ENCODE results near the gene PTN. TPM values are rescaled to one million over a fixed set of nuclear protein-coding genes. Genes with fewer than 3 reads are reported as not detected.

Gene PTN
- total and polyA plus RNA-seq, 2 of the 13 experiments (the other 11 are each of a cell fraction or from before 2014, with no cell fraction given), result not detected

DNA sequence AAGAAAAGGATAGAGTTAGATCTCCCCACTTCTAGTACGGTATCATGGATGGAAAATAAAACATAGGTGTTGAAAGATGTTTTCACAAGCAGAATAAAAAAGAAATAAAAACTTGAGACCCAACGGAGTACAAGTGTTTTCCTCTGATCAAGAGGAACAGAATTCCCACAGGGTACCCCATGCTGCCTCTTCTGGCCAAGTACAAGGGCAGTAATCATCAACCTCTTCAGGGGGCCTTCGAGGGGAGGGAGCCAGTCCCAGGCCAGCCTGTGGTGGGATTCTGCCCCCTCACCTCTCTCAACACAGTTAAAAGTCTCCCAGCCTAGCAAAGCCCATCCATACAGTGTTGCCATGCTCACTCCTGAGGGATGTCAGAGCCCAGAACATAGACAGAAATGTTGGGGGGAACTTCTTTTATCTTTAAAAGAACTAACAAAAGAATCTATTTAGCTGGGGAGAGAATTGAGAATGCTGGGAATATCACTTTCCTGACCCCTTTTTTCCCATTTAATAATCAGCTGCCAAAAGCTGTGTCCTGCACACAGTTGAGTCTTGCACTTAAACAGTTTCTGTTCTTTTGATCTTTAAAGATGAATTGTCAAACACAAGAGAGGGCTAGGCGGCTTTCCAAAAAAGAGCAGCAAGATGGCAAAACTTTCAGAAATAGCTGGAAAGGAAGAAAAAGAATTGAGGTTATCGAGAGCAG lies 101.7 kb downstream of the PTN start:
- H3K9me3 ChIP-seq (ENCODE audit: low read length), result no peaks in the 10 kb centered on the region
- in situ Hi-C loops (cut with HindIII; ENCODE audit: extremely low pct_ligation_motif_present, low pct_unique_long_range_greater_than_20kb) (no loop called here), intact Hi-C loops (cut with micrococcal nuclease; ENCODE audit: unreplicated experiment) (no loop called here)
- no peak overlapping the region for H2AFZ ChIP-seq (ENCODE audit: low read length)
- 7% methylated on average over 5 of the region's 5 CpGs for WGBS (ENCODE audit: low lambda C conversion rate)
- DNase-seq (ENCODE audit: low spot score) (no peak), FAIRE-seq (no peak), ATAC-seq (no peak)
- H3K9ac ChIP-seq (ENCODE audit: insufficient read depth, low read depth, low read length), result no peak overlapping the region
- H3K36me3 ChIP-seq (replicated peaks in 1 of 2; ENCODE audit: control insufficient read depth in 1 of 2, insufficient read depth in 2 of 2, low read length in 2 of 2), result no peaks in the 10 kb centered on the region
- H3K27ac ChIP-seq (ENCODE audit: extremely low read length, insufficient read depth, low read length), result no peak overlapping the region
- no peaks in the 10 kb centered on the region for H3K79me2 ChIP-seq (ENCODE audit: insufficient read depth, low read length)
- CTCF ChIA-PET (ENCODE audit: low intra/inter-chr PET ratio, low total read pairs), result no interaction called here
- H3K27me3 ChIP-seq (ENCODE audit: control insufficient read depth in 1 of 2, insufficient read depth in 2 of 2, low read length in 2 of 2), result no peaks in the 10 kb centered on the region
- no peak overlapping the region for H3K4me2 ChIP-seq (ENCODE audit: low read depth, low read length)
- H4K20me1 ChIP-seq (ENCODE audit: insufficient read depth, low read length), result no peaks in the 10 kb centered on the region
- no peaks in the 10 kb centered on the region for H3K4me1 ChIP-seq (ENCODE audit: insufficient read depth, low read length)
- POLR2A ChIA-PET, result no interaction called here
- no peak for TF ChIP-seq ZNF616 (CRISPR knock-in tag; IDR thresholded peaks at IDR 0.05; ENCODE audit: low read depth)
- TF ChIP-seq ZNF709 (CRISPR knock-in tag; IDR thresholded peaks at IDR 0.05), result no peak
- TF ChIP-seq, protein P1, sequence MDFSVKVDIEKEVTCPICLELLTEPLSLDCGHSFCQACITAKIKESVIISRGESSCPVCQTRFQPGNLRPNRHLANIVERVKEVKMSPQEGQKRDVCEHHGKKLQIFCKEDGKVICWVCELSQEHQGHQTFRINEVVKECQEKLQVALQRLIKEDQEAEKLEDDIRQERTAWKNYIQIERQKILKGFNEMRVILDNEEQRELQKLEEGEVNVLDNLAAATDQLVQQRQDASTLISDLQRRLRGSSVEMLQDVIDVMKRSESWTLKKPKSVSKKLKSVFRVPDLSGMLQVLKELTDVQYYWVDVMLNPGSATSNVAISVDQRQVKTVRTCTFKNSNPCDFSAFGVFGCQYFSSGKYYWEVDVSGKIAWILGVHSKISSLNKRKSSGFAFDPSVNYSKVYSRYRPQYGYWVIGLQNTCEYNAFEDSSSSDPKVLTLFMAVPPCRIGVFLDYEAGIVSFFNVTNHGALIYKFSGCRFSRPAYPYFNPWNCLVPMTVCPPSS (IDR thresholded peaks at IDR 0.05), result no peak
- no peak for TF ChIP-seq SIN3A (IDR thresholded peaks at IDR 0.05; ENCODE audit: borderline replicate concordance, low read depth, low read length)
- no peak for TF ChIP-seq ZNF230 (CRISPR knock-in tag; IDR thresholded peaks at IDR 0.05)
- no peak for TF ChIP-seq ZNF652 (CRISPR knock-in tag; IDR thresholded peaks at IDR 0.05; ENCODE audit: borderline replicate concordance, low read depth)
- TF ChIP-seq ZNF121 (CRISPR knock-in tag; IDR thresholded peaks at IDR 0.05), result no peak
- no peak for TF ChIP-seq ZNF383 (CRISPR knock-in tag; IDR thresholded peaks at IDR 0.05; ENCODE audit: borderline replicate concordance)
- TF ChIP-seq, protein P2, sequence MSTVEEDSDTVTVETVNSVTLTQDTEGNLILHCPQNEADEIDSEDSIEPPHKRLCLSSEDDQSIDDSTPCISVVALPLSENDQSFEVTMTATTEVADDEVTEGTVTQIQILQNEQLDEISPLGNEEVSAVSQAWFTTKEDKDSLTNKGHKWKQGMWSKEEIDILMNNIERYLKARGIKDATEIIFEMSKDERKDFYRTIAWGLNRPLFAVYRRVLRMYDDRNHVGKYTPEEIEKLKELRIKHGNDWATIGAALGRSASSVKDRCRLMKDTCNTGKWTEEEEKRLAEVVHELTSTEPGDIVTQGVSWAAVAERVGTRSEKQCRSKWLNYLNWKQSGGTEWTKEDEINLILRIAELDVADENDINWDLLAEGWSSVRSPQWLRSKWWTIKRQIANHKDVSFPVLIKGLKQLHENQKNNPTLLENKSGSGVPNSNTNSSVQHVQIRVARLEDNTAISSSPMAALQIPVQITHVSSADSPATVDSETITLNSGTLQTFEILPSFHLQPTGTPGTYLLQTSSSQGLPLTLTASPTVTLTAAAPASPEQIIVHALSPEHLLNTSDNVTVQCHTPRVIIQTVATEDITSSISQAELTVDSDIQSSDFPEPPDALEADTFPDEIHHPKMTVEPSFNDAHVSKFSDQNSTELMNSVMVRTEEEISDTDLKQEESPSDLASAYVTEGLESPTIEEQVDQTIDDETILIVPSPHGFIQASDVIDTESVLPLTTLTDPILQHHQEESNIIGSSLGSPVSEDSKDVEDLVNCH (CRISPR knock-in tag; IDR thresholded peaks at IDR 0.05), result no peak
- TF ChIP-seq ZNF33A (CRISPR knock-in tag; IDR thresholded peaks at IDR 0.05; ENCODE audit: borderline replicate concordance), result no peak
- TF ChIP-seq, protein P3, sequence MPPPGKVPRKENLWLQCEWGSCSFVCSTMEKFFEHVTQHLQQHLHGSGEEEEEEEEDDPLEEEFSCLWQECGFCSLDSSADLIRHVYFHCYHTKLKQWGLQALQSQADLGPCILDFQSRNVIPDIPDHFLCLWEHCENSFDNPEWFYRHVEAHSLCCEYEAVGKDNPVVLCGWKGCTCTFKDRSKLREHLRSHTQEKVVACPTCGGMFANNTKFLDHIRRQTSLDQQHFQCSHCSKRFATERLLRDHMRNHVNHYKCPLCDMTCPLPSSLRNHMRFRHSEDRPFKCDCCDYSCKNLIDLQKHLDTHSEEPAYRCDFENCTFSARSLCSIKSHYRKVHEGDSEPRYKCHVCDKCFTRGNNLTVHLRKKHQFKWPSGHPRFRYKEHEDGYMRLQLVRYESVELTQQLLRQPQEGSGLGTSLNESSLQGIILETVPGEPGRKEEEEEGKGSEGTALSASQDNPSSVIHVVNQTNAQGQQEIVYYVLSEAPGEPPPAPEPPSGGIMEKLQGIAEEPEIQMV (CRISPR knock-in tag; IDR thresholded peaks at IDR 0.05; ENCODE audit: low read depth), result no peak
- TF ChIP-seq THYN1 (CRISPR knock-in tag; IDR thresholded peaks at IDR 0.05; ENCODE audit: borderline replicate concordance, low read depth), result no peak
- TF ChIP-seq ONECUT2 (CRISPR knock-in tag; IDR thresholded peaks at IDR 0.05), result no peak
- no peak for TF ChIP-seq KLF11 (CRISPR knock-in tag; IDR thresholded peaks at IDR 0.05)
- TF ChIP-seq, protein P4, sequence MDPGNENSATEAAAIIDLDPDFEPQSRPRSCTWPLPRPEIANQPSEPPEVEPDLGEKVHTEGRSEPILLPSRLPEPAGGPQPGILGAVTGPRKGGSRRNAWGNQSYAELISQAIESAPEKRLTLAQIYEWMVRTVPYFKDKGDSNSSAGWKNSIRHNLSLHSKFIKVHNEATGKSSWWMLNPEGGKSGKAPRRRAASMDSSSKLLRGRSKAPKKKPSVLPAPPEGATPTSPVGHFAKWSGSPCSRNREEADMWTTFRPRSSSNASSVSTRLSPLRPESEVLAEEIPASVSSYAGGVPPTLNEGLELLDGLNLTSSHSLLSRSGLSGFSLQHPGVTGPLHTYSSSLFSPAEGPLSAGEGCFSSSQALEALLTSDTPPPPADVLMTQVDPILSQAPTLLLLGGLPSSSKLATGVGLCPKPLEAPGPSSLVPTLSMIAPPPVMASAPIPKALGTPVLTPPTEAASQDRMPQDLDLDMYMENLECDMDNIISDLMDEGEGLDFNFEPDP (CRISPR knock-in tag; conservative IDR thresholded peaks at IDR 0.05), result no peak
- TF ChIP-seq ZNF788 (CRISPR knock-in tag; IDR thresholded peaks at IDR 0.05; ENCODE audit: borderline replicate concordance), result no peak
- TF ChIP-seq HOXA7 (CRISPR knock-in tag; IDR thresholded peaks at IDR 0.05), result no peak
- no TSS peak for BruUV-seq (replicated peaks)
- no peak overlapping the region for H3K4me3 ChIP-seq (replicated peaks in 1 of 3; ENCODE audit: insufficient read depth in 1 of 3, low read depth in 2 of 3, low read length in 3 of 3)

Data from HepG2 (cell line).